GM19239 (cell line): ENCODE results near the gene CNTN5.

Experiments
- DNase-seq: peaks from one replicate; pipeline ENCODE4 v3.0.0; 2011; ENCODE audit warnings: low spot score; ENCODE audit not compliant: insufficient read length
- FAIRE-seq: peaks from 2 replicates; lab custom pipeline; 2011; peaks lifted over from hg19 to GRCh38; lab: Jason Lieb, UNC

CNTN5 gene

DNA sequence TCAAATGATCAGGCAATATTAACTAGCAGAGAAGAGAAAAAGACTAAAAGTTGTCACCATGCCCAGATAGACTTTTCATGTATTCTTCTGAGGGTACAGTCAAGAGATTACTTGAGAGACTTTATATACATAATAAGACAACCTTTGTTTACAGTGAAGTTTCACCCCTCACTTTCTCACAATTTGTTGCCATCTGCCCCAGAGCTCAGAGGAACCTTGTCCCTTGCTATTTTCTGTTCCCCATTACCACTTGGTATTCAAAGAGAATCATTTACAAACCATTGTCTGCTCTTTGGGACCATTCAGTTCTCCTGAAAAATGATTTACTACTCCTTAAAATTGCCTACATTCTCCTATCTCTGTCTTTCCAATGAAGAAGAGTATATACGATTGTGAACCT lies 544.6 kb downstream of the CNTN5 start:
- FAIRE-seq: peak; percentile 89

DNA sequence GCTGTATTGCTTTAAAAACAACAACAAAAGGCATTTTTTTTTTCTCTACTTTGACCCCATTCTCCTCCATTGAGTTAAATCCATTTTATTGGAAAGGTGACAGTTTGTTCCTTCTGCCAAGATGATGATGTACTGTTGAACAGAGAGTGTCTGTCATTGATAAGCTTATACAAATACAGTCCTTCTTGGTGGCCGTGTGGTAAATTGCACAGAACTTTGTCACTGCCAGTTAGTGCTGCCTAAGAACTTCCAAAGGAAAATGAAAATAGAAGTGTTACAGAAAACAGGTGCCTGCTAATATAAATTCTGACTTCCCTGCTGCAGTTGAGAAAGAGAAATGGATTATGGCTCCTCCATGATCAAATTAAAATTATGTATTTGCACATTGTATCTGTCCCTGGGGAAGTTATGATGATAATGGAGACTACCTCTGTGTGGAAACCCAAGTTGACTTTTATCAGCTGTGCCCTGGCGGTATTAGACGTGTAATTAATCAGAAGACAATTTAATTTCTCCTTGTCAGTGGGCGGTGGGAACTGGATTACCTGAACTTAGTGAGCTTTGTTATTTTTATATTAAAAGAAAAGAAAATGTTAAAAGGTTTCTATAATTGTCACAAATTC lies 546.7 kb downstream of the CNTN5 start:
- no peak for FAIRE-seq
- DNase-seq: no peak

More for the DNA sequence above, 544.6 kb downstream of the CNTN5 start:
- DNase-seq: no peak

DNA sequence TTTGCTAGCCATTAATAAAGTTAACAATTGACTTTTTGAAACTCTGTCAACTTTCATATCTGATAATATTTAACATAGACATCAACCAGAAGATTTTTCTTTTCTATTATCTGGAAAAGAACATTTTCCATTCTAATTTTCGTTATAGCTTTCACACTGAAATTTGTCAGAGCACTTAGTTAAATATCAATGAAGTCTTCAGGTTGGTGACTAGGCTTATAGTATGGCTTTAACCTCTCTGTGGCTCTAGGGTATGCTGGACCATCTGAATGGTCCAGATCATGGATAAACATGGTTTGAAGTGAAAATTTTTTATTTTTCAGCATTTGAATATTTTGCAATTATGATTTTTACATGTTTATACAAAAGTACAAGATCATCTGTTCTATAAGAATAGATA lies 548.1 kb downstream of the CNTN5 start:
- FAIRE-seq (no peak), DNase-seq (no peak)

GRCh38 chr11:99571094-99571493 lies 550.3 kb downstream of the CNTN5 start:
- FAIRE-seq (peak; percentile 64), DNase-seq (no peak)

DNA sequence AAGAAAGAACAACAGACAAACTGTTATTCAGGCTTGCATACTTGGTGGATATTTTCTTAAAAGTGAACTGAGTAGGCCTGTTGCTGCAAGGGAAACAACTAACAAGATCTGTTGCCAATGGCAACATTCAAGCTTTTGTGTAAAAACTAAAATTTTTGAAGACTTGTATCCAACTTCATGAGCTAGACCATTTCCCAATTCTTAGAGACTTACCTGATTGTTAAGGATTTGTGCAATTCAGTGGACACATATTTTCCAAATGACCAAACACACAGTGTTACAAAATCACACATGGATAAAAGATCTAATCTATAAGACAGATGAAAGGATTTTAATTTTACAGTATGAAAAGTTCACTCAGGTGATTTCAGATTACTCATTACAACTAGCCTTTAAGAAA lies 564.1 kb downstream of the CNTN5 start:
- FAIRE-seq (no peak), DNase-seq (no peak)

GRCh38 chr11:99585606-99586005 lies 564.9 kb downstream of the CNTN5 start:
- DNase-seq (no peak), FAIRE-seq (no peak)

GRCh38 chr11:99589771-99590170 lies 569.0 kb downstream of the CNTN5 start:
- FAIRE-seq (no peak), DNase-seq (no peak)

DNA sequence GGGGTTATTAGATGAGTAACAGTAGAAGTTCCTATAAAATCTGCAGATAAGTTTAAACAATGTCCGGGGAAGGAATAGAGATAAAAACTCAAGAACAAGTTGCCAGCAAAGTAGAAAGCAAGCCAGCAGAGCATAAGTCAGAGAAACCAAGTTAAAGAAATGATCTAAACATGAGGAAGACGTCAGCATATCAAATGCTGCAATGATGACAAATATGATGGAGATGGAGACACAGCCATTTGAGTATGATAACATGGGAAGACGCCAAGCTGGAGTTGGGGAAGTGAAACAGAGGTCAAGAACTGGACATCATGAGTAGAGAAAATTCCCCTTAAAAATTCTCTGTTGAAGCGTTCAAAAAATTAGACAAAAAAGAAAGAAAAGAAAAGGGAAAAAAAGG lies 571.5 kb downstream of the CNTN5 start:
- no peak for FAIRE-seq
- DNase-seq: no peak

DNA sequence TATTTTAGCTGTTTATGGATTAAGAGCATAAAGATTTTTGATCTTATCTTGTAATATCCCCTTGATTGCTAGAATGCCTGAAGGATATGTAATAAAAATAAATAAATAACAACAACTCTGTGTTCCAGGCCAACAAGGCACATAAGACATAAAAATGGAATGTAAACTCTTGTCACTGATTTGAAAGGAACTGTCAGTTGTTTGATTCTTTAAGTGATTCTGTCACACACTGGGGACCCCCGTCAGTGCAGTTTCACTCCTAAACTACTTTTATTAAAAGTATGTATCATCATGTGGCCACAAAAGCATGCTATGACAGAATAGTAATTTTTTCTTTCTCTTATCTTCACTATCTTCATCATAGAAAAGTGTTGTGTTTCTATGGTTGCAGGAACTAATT lies 572.4 kb downstream of the CNTN5 start:
- FAIRE-seq (no peak), DNase-seq (no peak)

DNA sequence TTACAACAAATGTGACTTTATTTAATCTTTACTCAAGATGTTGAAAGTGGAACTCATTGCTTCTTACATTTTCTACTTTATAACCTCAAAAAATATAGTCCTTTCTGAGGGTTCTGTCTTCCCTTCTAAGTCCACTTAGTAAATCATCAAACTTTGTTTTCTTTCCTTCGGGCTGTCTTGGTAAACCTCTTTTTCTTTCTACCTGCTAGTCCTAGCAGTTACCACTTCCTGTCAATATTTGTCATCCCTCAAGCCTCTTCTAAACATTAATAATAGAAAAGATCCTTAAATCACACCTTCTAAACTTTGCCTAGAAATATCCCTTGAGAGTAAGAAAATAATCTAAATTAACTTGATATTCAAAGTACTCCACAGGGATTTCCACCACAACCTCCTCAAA lies 580.4 kb downstream of the CNTN5 start:
- no peak for DNase-seq
- no peak for FAIRE-seq

GRCh38 chr11:99614352-99614751 lies 593.6 kb downstream of the CNTN5 start:
- no peak for FAIRE-seq
- DNase-seq: no peak

GRCh38 chr11:99630629-99631028 lies 609.9 kb downstream of the CNTN5 start:
- FAIRE-seq (no peak), DNase-seq (no peak)

DNA sequence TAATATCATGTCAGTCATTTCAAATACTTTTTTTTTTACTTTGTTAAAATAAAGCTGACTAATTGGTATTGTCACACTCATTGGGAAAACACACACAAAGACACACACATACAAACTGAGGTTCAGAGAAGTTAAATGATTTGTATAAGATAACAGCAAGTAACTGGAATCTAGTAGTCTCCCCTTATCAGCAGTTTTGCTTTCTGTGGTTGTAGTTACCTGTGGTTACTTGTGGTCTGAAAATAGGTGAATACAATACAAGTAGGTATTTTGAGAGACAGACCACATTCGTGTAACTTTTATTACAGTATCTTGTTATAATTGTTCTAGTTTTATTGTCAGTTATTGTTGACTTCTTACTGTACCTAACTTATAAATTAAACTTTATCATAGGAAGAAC lies 610.9 kb downstream of the CNTN5 start:
- DNase-seq: no peak
- no peak for FAIRE-seq

DNA sequence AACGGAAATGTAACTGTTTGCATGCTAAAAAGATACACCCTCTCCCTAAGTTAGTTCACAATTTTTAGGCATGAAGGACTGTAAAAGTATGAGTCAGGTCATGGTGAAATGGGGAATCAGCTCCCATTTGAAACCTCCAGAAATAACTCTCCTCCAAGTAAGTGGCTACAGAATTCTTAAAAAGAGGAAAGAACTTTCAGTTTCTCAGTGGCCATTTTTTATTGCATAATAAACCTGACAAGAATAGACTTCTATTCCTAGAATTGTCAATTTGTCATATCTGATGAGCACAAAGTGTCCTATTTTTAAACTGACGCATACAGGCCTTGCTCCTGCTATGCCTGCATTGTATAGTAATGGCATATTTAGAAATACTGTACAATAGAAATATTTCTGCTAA lies 612.2 kb downstream of the CNTN5 start:
- no peak for DNase-seq
- no peak for FAIRE-seq

DNA sequence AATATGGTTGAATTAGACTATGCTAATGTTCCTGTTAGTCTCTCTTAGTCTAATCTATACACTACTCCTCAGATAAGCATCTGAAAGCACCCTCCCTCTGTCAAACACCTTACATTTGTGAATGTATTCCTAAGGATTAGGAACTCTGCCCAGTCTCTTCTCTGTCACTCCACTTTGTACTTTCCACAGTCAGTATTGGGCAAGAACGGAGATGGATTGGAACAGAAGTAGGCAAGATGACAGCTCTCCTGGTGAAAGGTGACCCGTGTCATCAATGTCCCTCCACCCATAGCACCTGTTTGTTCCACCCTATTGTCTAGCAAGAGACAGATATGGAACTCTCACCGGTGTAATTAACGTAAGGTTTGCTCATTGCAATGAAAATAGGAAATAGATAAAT lies 613.8 kb downstream of the CNTN5 start:
- FAIRE-seq (no peak), DNase-seq (no peak)

- FAIRE-seq: no peak
- DNase-seq: no peak
Measured at GRCh38 chr11:99638073-99638553, 617.4 kb downstream of the CNTN5 start.

DNA sequence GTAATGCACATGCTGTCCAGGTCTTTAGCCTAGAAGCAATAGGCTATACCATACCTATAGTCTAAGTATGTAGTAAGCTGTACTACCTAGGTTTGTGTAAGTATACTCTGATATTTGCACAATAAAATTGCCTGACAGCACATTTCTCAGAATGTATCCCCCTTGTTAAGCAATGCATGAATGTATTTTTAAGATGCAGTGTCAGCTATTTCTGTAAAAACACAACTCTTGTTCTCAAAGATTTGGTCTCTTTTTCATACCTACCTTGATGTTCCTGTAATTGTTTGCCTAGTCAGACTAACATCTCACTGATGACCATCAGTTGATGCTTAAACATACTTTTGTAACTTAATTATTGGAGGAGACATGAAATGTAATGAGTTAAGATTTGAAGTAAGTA lies 619.9 kb downstream of the CNTN5 start:
- no peak for FAIRE-seq
- no peak for DNase-seq

DNA sequence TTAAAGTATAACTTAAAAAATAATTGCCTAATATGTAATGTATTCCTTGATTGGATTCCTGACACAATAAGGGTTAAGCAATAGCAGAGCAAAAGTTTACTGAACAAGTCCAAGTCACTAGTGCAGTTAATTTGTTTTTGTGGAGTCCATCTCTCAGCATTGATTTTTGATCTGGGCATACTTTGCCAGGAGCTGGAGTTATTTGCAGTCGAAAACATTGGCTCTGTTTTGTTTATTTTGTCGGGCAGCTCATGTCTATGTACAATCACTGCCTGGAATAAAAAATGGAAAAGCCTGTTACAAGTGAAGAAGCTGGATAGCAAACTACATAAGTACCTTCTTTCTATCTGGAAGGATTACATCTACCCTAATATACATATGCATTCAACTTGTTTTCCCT lies 625.2 kb downstream of the CNTN5 start:
- DNase-seq (no peak), FAIRE-seq (no peak)

DNA sequence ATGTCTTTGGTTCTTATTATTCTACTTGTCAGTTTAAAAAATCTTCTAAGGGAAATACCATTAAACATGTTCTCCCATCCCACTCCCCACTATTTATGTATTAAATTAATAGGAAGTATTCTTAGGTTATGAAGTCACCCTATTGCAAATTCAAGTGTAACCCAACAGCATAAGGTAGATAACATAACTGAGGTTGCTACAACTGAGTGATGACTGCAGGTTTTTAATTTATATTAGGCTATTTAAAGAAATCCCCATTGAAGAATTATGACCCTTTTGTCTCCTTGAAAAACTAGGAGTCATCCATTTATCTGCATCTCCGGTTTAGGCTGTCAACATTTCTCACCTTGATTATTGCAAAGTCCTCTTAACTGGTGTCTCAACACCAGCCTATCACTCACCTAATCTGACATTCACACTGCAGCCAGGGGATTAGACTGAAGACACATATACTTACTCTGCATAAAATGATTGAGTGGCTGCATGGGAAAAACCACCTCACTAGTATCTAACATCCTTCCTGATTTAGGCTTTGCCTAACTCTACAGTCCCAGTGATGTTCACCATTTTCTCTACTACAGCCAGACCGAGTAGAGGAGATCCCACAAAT lies 649.4 kb downstream of the CNTN5 start:
- FAIRE-seq: no peak
- DNase-seq: no peak

DNA sequence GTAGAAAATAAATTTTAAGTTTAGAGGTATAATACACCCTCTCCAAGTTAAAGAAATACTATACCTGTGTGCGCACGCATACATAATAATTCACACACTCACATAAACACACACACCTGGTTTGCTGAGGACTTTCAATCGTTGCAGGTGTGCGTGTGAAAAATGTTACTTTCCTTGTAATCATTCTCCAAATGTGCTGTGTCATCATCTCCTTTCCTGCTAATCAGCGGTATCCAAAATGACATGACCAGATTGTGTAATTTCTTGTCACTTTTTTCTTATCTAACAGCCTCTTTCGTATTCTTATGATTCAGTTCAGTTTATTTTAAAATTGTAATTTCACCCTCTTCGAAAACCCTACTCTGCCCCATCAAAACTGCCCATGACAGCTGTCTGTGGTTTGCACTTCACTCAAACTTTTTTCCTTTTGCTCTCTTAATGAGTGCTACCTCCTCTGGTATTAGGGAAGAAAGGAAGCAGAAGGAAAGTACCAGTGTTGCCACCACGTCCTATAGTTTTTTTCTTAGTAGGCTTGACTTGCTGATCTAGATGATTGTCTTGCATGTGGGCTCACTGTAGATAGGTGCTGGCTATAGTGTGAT lies 651.2 kb downstream of the CNTN5 start:
- DNase-seq: no peak
- FAIRE-seq: no peak

- DNase-seq (no peak), FAIRE-seq (no peak)
Measured at GRCh38 chr11:99676292-99676691, 655.5 kb downstream of the CNTN5 start.

DNA sequence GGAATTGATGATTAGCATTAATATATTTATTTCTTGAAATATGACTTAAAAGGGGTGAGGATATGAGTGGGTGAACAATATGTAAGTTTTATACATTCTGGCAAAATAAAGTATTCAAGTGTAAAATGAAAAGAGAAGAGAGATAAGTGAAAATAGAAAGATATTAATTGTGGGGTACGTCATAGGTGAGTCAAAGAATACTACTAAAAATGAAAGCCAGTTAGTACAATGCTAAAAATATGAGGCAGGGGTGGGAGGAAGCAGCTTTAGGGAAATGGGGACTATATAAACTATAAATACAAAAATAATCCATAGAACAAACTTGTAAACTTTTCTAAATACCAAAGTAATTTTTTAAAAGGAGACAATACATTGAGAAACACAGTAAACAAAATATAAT lies 661.4 kb downstream of the CNTN5 start:
- DNase-seq (no peak), FAIRE-seq (no peak)
